ENCODE data around the gene FKBP8.
"Not testable (repeated sequence)": the region's sequence is repeated elsewhere in the genome, so short reads cannot be mapped to it uniquely, and the experiment has no call there.

FKBP8 gene

DNA sequence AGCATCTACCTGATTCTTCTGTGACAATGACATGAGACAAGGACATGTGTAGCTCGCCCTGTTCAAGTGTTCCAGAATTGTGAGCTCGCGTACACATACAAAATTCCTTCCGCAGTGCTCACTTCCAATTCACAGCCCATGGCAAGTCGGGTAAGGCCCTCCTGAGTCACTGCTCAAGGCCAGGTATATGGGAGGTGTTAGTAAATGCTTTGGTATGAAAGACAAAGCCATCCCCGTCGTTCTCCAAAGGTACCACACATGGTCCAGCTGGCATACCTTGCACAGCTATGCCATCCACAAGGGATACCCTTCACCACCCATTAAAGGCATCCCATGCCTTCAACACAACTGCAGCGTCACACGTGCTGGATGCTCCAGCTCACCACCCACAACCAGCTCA lies 17.1 kb downstream of the FKBP8 start:
- intact Hi-C loops (cut with DNase I): no loop called here
- DNase-seq: no peak

DNA sequence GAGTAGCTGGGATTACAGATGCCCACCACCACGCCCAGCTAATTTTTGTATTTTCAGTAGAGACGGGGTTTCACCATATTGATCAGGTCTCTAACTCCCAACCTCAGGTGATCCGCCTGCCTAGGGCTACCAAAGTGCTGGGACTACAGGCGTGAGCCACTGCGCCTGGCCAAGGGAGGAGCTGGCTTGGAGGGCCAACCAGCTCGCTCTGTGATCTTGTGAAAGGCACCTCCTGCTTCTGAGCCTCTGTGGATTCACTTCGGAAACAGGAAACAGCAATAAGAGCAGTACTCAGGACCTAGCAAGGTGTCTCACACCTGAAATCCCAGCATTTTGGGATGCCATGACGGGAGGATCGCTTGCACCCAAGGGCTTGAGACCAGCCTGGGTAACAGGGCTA lies 19.5 kb downstream of the FKBP8 start:
- DNase-seq: no peak
- intact Hi-C loops (cut with DNase I): loop anchor here (2.0 to 5.0 kb wide), 3 partner anchors 19 to 57 kb away; partner anchors contain the start of genes FKBP8 and UBA52

- intact Hi-C loops (cut with DNase I): loop anchor here (1.0 to 5.0 kb wide), 4 partner anchors 20 to 56 kb away; partner anchors contain the start of genes FKBP8, KXD1 and UBA52
- not testable (repeated sequence) for DNase-seq
These were observed 20.4 kb downstream of the FKBP8 start for GRCh38 chr19:18522862-18523440.

GRCh38 chr19:18522124-18522861 lies 21.1 kb downstream of the FKBP8 start:
- DNase-seq: peak; percentile 100
- intact Hi-C loops (cut with DNase I): loop anchor here (1.0 to 5.0 kb wide), 4 partner anchors 21 to 55 kb away; partner anchors contain the start of genes FKBP8, KXD1 and UBA52

- intact Hi-C loops (cut with DNase I): loop anchor here (1.0 to 5.0 kb wide), 4 partner anchors 21 to 54 kb away; partner anchors contain the start of genes FKBP8, KXD1 and UBA52
- no peak for DNase-seq
These were observed 21.7 kb downstream of the FKBP8 start, which contains the start of gene ELL for GRCh38 chr19:18521692-18522123. Gene ELL (minus strand): TSS chr19:18522070. CDS start chr19:18522055, 15 bp downstream.

GRCh38 chr19:18520848-18521691 lies 22.3 kb downstream of the FKBP8 start:
- no peak for DNase-seq
- intact Hi-C loops (cut with DNase I): loop anchor here (5.0 kb wide), 1 partner anchor 54 kb away; no protein-coding TSS in a partner anchor

GRCh38 chr19:18519962-18520847 lies 23.2 kb downstream of the FKBP8 start:
- intact Hi-C loops (cut with DNase I): loop anchor here (5.0 kb wide), 1 partner anchor 53 kb away; no protein-coding TSS in a partner anchor

GRCh38 chr19:18518639-18519038 lies 24.7 kb downstream of the FKBP8 start:
- intact Hi-C loops (cut with DNase I): no loop called here
- no peak for DNase-seq

More at GRCh38 chr19:18519962-18520847, 23.2 kb downstream of the FKBP8 start:
- peak in 3 of 10 donors; percentile 50 to 91 (median 82) for DNase-seq

- intact Hi-C loops (cut with DNase I): no loop called here
These were observed 25.8 kb downstream of the FKBP8 start for GRCh38 chr19:18517606-18518005.

GRCh38 chr19:18515959-18516358 lies 27.4 kb downstream of the FKBP8 start:
- DNase-seq: no peak
- intact Hi-C loops (cut with DNase I): no loop called here

More at GRCh38 chr19:18517606-18518005, 25.8 kb downstream of the FKBP8 start:
- no peak for DNase-seq

DNA sequence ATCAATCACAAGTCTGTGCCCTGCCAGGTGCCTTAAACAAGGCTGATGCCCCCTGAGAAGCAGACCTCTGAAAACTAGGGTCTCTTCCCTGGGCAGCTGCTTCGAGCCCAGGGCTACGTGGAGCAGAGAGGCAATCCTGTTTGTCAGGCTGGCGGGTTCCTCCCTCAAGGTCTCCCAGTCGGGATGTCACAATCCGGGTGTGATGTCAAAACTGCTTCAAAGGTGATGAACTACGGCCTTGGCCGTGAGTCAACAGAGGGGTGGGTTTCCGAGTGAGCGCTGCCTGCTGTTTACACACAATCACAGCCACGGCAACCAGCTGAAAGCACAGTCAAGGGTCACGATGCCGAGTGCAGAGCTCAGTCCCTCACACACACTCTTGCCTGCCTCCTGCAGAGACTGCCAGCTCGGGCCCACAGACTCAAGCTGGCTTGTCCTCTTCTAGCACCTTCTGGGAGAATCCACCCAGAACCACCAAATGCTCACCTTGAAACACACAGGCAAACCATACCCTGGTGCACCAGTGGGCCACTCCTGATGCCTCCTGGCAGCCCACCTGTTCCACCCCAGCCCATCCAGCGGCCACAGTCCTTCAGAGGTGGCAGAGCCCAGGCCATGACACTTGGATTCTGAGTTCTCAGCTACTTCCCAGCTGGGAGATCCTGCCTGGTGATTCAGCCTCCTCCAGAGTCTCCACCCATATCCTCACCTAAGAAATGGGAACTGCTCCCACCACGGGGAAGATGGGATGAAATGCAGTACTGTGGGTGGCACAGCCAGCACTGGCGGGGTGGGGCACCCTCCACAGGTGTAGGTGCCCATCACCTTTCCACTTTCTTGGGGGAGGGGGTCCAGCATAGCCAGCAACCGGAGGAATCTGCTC lies 28.3 kb downstream of the FKBP8 start:
- DNase-seq: no peak
- intact Hi-C loops (cut with DNase I): no loop called here

- DNase-seq: no peak
- intact Hi-C loops (cut with DNase I): no loop called here
These were observed 29.5 kb downstream of the FKBP8 start for GRCh38 chr19:18513868-18514267.

- DNase-seq: no peak
- intact Hi-C loops (cut with DNase I): no loop called here
These were observed 33.2 kb downstream of the FKBP8 start for GRCh38 chr19:18510216-18510615.

DNA sequence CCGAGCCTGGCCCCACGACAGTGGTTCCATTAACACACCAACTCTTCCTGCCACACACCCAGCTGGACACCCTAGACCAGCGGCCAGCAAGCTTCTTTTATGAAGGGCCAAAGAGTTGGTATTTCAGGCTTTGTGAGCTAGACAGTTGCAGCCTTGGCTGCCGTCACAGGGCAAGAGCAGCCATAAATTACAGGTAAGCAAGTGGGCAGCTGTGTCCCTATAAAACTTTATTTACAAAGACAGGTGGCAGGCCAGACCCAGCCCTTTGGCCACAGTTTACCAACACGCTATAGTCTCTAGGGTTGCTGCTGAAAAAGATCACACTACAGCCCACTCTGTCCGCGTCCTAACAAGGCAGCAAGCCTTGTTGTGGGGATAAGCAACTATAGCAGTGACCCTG lies 34.8 kb downstream of the FKBP8 start:
- no peak for DNase-seq
- intact Hi-C loops (cut with DNase I): no loop called here

DNA sequence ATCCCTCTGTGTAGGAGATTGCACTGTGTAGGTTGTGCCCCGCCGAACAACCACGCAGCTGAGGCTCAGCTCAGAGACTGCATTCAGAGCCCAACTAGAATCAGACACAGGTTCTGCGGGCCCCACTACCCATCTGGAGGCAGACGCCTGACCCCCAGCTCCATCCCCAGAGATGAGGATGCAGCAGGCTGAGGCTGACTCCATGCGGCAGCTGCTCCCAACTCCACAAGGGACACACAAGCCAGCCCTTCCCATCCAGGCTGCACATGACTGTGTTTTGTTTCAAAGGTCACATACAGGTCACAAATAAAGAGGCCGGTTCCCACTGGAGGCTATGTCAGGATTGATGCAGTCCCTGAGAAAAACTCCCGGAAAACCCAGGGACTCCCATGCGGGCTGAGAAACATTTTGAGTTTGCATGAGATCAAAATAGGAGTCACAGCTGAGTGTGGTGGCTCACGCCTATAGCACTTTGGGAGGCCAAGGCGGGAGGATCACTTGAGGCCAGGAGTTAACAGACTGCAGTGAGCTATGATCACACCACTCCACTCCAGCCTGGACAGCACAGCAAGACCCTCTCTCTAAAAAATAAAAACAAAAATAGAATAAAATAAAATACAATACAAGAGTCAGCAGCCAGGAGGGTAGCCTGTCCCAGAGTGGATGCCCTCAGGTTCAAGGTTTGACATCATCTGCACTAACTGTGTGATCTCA lies 35.5 kb downstream of the FKBP8 start:
- DNase-seq: no peak
- intact Hi-C loops (cut with DNase I): no loop called here

- DNase-seq: peak in 6 of 10 donors; percentile 55 to 94 (median 80)
- intact Hi-C loops (cut with DNase I): no loop called here
These were observed 36.2 kb downstream of the FKBP8 start for GRCh38 chr19:18507021-18507726.
